ENCODE results near the gene NANOS3.
A peak's percentile ranks its signal among the peaks of the same experiment; 100 is the strongest.

NANOS3 gene

DNA sequence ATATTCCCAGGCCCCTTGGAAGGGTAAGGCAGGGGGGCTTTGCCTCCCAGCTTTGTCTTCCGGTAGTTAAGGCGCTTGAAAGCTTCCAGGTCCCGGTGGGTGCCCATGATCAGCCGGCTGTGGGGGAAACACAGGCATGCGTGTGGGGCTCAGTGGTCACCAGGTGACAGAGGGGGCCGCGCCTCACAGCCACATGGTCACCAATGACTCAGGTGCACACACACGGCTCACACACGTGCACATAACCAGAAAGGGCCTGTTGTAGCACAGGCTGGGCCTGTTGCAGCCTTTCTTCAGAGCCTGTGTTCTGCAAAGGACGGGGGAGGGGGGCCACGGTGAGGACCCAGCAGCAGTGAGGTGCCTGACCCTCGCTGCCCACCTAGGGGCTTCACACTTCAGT is 5.9 kb downstream of the NANOS3 start:
- no peak for DNase-seq

DNA sequence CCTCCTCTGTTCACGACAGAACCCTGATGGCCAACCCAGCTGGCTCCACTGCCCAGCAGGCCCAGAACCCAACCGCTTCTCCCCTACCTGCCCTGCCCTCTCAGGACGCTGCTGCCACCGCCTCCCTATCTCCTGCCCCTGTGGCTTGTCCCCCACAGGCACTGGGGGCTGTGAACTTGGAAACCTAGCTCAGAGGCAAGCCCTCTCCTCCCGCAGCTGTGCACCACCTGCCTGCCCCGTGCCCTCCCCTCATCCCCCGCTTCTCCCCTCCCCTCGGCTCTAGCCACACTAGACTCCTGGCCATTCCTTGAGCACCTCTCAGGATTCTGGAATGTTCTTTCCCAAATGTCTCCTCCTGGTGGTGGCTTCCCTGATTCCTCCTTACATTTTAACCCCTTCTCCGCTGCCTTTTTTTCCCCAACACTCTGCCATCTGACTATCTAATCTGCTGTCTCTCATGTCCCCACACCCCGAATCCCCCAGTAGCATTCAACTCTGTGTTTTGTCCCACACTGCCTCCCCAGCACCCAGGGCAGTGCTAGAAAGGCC is 6.7 kb downstream of the NANOS3 start:
- no peak for DNase-seq

DNA sequence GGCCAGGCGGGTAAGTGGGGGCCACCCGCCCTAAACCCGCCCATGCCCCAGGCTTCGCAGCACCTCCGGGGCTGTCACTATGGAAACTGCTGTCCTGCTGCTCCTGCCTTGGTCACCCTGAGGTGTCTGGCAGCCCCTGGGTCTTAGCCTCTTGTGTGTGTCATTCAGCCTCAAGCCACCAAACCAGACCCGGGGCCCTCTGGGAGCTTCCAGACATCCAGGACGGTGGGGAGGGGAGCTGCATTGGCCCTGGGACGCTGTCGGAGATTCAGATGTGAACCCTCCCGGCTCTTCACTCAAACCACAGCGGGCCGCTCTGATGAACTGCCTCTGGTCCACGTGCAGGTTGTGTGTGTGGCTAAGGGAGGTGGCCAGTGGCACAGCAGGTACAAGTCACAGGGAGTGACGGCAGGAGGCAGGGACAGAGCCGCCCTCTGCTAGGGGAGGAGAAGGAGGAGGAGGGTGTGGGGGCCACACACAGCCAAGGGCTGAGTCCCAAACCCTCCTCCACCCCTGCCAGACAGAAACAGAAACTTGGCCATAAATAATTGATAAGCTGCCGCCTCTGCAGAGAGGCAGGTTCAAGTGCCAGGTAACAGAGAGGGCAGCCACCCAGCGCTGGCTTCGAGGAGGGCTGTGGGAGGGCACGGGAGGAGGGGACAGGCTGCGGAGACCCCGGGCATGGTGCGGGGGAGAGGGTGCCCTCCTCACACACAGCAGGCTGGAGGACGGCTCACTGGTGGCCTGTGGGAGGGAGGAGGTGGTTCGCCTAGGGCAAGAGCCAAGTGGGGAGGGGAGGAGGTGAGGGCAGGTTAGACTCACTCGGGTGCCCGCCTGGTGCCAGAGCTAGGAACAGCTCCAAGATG is 8.0 kb downstream of the NANOS3 start:
- no peak for DNase-seq

DNA sequence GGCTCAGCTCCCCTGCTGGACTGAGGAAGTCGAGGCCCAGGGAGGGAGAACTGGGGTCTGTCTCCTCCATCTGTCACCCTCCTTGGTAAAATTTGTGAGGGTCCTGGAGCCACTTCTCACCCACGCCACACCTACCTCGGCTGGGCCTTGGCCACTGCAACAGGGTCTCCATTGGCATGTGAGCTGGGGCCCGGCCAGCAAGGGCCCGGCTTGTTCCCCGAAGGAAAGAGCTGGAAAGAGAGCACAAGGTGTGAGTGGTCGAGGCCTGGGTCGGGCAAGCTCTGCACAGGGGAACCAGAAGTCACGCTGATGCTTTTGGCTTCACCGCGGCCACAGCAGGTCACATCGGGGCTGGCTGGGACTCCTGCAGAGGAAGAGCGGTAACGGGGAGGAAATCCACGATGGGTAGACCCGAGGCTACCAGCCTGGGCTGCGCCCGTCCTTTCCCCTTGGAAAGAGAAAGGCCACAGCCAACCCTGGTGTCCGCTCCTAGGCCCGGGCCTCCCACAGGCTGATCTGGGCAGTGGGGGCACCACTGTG is 9.0 kb downstream of the NANOS3 start:
- DNase-seq: no peak

DNA sequence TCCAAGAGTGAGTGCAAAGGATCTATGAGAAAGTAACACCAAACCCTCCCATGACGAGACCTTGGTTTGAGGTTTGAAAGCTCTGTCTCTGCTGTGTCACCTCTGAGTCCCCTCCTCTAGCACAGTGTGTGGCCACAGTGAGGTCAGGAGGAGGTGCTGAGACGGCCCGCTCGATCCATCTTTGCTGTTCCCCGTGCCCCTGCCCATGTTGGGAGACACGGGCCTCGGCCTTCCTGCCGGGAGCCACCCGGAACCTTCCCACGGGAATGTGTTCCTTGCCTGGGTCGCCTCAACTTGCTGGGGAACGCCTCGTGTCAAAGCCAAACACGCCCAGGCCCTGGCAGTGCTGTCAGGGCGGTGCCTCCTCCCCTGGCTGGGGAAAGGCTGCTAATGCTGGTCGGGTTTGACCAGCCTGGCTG is 10.1 kb downstream of the NANOS3 start:
- DNase-seq: no peak

DNA sequence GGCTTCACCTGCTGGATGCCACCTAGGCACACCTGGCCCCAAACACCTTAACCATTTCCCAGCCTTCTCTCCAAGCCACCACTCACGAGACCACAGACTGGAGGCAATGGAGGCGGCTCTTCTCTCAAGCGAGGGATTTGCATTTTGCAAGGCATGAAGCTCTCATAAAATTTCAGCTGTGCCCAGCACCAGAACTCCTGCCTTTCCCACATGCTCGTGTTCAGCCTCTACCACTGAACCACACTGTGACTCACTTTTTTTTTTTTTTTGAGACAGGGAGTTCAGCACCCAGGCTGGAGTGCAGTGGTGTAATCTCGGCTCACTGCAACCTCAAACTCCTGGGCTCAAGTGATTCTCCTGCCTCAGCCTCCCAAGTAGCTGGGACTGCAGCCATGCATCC is 10.6 kb downstream of the NANOS3 start:
- no peak for DNase-seq

DNA sequence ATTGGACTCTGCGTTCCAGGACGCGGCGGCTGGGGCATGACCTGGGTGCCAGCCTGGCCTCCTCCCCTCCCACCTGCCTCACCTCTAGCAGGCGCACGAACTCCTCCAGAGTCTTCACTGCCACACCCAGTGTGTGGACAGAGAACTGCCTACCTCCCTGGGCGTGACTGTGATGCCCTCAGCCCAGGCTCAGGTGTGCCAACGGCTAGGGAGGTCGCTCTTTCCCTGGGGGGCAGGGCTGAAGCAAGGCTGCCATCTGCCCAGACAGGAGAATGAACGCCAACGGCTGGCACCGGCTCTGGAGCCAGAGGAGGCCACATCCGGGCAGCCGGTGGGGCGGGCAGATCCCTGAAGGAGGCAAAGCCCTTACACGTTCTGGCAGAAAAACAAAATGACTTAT is 11.3 kb downstream of the NANOS3 start:
- no peak for DNase-seq

DNA sequence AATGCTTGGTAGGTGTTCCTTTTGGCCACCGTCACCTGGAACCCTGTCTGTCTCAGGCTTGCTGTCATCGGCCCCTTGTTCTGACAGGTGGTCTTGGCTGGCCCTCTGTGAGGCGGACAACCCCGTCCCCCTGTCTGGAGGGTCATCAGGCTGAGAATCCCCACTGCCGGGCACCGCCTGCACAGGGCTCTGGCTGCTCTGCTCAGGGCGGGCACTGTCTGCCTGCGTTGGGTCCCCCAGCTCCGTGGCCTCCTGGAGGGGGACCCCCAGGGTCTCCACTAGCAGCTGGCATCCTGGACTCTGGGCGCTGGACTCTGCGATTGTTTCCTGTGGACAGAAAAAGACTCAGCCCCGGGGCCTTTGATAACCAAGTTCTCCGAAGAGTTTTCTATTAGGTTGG is 13.2 kb downstream of the NANOS3 start:
- DNase-seq: no peak

DNA sequence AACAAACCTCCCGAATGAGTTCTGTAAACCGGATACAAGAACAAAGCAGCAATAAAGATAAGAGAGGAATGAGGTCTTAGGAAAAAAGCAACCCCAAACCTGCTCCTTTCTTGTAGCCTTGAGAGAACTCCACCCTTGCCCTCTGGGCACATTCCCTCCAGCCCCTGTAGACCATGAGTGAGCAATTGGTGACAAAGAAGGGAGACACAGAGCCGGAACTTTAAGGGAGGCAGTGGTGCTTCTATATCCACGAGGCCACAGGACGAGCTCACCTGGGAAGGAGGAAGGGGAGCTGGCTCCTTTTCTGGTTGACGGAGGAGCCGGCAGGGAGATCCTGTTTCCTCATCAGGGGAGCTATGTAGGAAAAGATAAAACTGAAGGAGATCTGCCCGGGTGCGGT is 15.9 kb downstream of the NANOS3 start:
- no peak for DNase-seq

DNA sequence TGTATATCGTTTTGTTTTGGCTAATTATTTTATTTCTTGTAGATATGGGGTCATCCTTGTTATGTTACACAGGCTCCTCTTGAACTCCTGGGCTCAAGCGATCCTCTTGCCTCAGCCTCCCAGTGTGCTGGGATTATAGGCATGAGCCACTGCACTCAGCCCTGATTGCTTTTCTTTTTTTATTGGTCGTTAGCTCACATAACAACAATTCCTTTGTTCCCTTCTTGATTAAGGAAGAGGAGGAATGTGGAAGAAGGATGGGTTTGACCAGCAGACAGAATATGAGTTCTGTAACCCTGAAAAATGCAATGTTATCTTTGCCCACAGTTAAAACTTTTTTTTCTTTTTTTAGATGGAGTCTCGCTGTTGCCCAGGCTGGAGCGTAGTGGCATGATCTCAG is 17.6 kb downstream of the NANOS3 start:
- no peak for DNase-seq

DNA sequence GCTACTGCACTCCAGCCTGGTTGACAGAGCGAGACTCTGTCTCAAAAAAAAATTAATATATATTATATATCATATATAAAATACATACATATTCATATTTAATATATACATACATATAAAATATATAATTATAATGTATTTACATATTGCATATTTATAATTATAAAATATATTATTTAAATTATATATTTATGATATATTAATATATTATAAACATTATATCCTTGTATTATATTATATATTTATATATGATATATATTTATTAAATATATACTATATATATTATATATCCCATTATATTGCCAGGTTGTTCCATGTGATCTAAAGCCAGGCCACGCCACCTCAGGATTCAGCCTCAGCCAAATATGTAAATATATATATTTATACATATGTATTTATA is 19.3 kb downstream of the NANOS3 start:
- no peak for DNase-seq

DNA sequence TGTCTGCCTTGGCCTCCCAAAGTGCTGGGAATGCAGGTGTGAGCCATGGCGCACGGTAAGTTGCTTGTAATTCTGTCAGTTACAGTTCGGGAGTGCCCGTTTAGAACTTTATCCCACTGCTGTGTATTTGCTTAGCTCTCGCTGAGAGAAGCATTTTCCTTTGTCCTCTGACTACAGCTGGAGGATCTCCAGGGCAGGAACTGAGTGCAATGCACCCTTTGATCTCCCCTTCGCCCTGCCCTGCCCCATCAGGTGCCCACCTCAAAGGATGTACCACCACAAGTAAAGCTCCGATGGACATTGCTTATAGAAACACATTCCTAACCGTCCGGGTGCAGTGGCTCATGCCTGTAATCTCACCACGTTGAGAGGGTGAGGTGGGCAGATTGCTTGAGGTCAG is 22.5 kb downstream of the NANOS3 start:
- no peak for DNase-seq

DNA sequence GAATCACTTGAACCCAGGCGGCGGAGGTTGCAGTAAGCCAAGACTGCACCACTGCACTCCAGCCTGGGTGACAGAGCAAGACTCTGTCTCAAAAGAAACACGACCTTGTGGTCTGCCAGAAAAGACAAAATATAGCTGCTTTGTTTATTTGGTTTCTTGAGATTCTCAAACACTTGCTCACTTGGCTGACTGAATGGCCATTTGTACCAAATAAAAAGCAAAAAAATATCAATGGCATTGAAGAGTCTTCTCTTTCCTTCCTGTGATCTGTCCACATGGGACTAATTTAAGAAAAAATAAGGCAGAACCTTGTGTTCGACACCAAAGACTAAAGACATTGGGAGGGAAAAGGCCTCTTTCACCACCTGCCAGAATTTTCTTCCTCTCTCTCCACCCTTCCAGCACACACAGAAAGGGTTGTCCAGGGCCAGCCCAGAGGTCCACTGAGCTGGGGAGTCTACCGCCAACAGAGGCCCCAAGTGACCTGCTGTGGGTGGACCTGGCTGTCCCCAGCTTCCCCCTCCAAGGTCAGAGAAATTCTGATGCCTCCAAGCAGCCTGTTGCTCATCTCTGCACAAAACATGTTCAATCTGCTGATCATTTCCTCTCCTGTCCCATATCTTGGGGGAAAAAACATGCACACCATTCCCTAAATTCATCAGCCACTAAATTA is 23.1 kb downstream of the NANOS3 start:
- DNase-seq: peak in 9 of 56 donors; percentile 2 to 27 (median 13)

DNA sequence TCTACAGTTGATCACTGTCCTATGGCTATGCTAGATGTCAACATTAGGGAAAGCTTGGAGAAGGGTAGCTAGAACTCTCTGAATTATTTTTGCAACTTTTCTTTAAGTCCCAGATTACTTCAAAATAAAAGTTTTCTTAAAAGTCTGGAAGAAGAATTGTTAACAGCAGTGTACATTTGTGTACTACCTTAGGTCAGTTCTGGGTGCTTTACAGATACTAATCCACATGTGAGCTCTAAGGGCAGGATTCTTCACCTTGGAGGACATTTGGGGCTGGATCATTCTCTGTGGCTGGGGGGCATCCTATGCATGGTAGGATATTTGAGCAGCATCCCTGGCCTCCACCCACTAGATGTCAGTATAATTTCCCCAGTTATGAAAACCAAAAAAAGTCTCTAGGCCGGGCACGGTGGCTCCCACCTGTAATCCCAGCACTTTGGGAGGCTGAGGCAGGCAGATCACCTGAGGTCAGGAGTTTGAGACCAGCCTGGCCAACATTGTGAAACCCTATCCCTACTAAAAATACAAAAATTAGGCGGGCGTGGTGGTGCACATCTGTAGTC is 26.1 kb downstream of the NANOS3 start:
- DNase-seq: peak in 1 of 56 donors; percentile 15

DNA sequence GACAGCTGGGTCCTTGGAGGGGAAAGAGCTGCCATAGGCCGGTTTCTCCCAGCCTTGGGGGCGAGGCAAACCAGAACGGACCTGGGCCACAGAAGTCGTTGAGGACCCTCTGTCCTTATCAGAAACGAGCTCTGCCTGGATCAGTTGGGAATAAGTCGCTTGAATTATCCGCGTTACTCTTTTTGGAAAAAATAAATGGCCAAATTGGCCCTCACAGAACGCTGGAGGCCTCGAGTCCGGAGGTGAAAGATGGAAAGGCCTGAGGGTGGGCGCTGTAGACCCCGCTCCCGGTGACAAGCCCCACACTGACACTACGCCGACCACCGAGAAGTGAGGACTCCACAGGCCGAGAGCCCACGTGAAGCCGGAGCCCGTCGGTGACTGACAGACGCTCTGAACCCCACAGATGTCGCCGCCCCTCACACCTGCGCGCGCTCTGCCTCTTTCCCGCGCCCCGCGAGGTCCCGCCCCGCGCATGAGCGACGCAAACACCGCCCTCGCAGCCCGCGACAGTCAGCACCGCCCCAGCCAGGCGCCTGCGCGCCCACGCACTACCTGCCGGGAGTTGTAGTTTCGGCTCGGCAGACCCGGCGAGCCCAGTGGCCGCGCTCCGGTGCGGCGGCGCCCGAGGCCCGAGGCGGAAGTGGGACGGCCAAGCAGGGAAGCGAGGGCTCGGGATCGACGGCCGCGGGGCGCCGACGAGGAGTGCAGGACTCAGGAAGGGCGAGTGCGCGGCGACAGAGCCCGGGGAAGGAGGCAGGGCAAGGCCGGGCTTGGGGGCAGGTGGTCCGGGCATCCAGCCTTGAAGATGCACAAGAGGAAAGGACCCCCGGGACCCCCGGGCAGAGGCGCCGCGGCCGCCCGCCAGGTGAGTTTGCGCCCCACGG is 28.9 kb downstream of the NANOS3 start, which contains the start of the genes BRME1 and CC2D1A:
TSS of gene BRME1 (minus strand) at position 484 of the 887 bp plus-strand sequence. CDS start 1,225 bp downstream, outside the sequence.
TSS of gene CC2D1A (plus strand) at position 568 of the 887 bp plus-strand sequence. CDS start at position 809, 241 bp downstream.
- DNase-seq: peak in 55 of 56 donors; percentile 14 to 95 (median 82)

DNA sequence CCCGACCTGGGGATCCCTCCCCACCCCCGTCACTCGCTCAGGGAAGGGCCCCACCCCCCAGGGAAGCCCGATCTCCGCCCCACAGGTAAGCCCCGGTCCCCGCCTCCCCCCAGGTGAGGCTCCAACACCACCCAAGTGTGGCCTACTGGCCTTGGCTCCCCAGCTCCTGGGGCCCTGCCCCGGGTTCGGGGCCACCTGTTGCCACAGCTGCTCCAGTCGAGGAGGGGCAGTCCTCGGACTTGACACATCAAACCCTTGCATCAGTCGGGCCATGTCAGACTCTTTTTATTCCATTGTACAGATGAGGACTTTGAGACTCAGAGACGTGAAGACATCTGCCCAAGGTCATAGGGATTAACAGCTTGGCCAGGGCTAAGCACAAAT is 29.6 kb downstream of the NANOS3 start:
- DNase-seq: peak in 1 of 56 donors; percentile 27

DNA sequence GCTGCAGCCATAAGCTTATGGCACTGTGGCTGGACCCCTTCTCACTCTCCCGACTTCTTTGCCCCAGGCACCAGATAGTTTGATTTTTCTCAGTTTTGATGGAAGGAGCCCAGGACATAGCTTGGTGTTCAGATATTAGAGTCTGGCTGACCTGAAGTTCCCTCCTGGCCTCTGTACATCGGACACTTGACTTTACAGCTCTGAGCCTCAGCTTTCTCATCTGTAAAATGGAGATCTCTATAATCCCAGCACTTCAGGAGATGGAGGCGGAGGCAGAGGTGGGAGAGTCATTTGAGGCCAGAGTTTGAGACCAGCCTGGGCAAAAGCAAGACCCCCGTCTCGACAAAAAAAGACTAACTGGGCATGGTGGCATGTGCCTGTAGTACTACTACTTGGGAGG is 30.0 kb downstream of the NANOS3 start:
- DNase-seq: no peak

DNA sequence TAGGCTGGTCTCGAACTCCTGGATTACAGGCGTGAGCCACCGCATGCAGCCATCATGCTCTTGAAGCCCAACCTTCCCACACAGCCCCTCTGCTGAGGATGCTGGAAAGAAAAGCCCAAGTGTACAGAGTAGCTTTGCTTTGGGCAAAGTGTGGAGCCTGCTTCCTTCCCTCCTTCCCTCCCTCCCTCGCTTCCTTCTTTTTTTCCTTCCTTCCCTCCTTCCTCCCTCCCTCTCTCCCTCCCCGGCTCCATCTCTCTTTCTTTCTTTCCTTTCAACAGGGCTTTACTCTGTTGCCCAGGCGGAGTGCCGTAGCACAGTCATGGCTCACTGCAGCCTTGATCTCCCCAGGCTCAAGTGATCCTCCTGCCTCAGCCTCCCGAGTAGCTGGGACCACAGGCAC is 31.7 kb downstream of the NANOS3 start:
- DNase-seq: no peak

DNA sequence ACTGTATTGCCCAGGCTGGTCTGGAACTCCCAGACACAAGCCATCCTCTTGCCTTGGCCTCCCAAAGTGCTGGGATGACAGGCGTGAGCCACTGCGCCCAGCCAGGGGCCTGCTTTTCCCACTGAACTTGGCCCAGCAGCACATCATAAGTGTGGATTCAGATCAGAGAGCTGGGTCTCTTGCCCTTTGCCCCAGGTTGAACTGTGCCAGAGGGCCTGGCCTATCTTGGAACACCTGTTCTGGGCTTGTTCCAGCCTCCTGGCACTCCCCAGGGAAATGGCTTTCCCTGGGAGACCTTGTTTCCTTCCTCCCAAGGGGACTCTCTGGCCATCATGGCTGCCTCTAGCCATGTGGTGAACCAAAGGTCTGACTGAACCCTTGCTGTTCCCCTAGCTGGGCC is 32.5 kb downstream of the NANOS3 start:
- DNase-seq: no peak

DNA sequence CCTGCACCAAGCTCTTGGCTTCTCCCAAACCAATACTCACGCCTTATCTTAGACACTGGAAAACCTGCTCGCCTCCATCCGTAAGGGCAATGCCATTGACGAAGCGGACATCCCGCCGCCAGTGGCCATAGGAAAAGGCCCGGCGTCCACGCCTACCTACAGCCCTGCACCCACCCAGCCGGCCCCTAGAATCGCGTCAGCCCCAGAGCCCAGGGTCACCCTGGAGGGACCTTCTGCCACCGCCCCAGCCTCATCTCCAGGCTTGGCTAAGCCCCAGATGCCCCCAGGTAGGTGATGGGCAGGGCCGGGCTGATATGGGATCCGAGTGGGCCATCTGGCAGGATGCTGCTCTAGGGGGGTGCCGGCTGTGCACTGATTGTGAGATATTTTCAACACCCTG is 36.4 kb downstream of the NANOS3 start:
- no peak for DNase-seq

DNA sequence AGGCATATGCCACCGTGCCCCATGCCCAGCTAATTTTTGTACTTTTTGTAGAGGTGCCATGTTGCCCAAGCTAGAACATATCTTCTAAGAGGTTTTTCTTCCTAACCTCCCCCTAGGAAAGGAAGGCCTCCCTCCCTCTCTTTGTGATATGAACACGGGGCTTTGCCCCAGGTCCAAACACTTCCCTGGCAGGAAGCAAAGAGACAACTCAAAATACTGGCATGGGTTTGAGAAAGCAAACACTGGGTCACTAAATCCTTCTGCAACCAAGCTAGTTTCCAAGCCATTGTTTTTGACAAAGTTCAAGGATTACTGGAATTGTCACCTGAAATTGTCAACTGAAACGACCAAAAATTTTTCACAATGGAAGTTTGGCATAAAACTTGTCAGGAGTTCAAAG is 37.8 kb downstream of the NANOS3 start:
- DNase-seq: no peak
